Suppressor macrophage treated with lipopolysaccharide for 4 hours (primary cell): ENCODE measurements around the gene PIWIL4.

ENCODE experiments used
- DNase-seq: peaks from one replicate; pipeline ENCODE4 v3.0.0-alpha.2; 2020

PIWIL4 gene

GRCh38 chr11:94666792-94667721, 99.9 kb downstream of the PIWIL4 start:
- DNase-seq: no peak

GRCh38 chr11:94668212-94668793, 101.1 kb downstream of the PIWIL4 start:
- DNase-seq: no peak

GRCh38 chr11:94669023-94669422, 101.9 kb downstream of the PIWIL4 start:
- no peak for DNase-seq
